GM12878 (cell line): ENCODE measurements around the gene SCCPDH.

Experiments used
- BRCA1 ChIP-seq: IDR thresholded peaks from 2 replicates; pipeline ENCODE4 v1.6.1; 2011; ENCODE audit warnings: low read depth, low read length, improper control_type of control experiment
- CREM ChIP-seq: IDR thresholded peaks from 2 replicates; pipeline ENCODE4 v1.6.1; 2014; ENCODE audit warnings: antibody characterized with exemption, low read depth
- LARP7 ChIP-seq: fragments of 450-650 bp; IDR thresholded peaks from 2 replicates; pipeline ENCODE4 v1.6.1; 2017; ENCODE audit warnings: mild to moderate bottlenecking
- RUNX3 ChIP-seq: IDR thresholded peaks from 2 replicates; pipeline ENCODE4 v1.6.1; 2012; ENCODE audit warnings: low read length, inconsistent platforms
- ZZZ3 ChIP-seq: IDR thresholded peaks from 2 replicates; pipeline ENCODE4 v1.6.1; 2011; ENCODE audit warnings: low read depth; ENCODE audit not compliant: control insufficient read depth, insufficient read length
- TF ChIP-seq, protein P1 (sequence below): IDR thresholded peaks from 2 replicates; pipeline ENCODE4 v1.6.1; 2012; ENCODE audit warnings: low read depth, low read length, improper control_type of control experiment
- TF ChIP-seq, protein P2 (sequence below): IDR thresholded peaks from 2 replicates; pipeline ENCODE4 v1.6.1; 2011; ENCODE audit warnings: borderline replicate concordance, low read depth, mild to moderate bottlenecking, moderate library complexity, mixed read lengths, low read length; ENCODE audit not compliant: insufficient read depth; ENCODE audit errors: extremely low read length
- TF ChIP-seq, protein P3 (sequence below), 3 experiments: IDR thresholded peaks in 2 of 3; conservative IDR thresholded peaks in 1 of 3; 2 replicates each; pipeline ENCODE4 v1.5.1; 2011; ENCODE audit warnings: low read depth in 3 of 3, low read length in 3 of 3, mild to moderate bottlenecking in 3 of 3, control low read depth in 2 of 3, moderate library complexity in 2 of 3, inconsistent platforms in 1 of 3, mixed read lengths in 1 of 3; ENCODE audit not compliant: control insufficient read depth in 2 of 3, insufficient read depth in 1 of 3; ENCODE audit errors: extremely low read depth in 1 of 3
- TF ChIP-seq, protein P4 (sequence below): IDR thresholded peaks from 2 replicates; pipeline ENCODE4 v1.6.1; 2012; ENCODE audit warnings: low read depth, low read length, improper control_type of control experiment
- TF ChIP-seq, protein P5 (sequence below): fragments of 450-650 bp; IDR thresholded peaks from 2 replicates; pipeline ENCODE4 v1.6.1; 2017; ENCODE audit warnings: mild to moderate bottlenecking, low read depth, inconsistent platforms; ENCODE audit not compliant: poor library complexity, severe bottlenecking
- TF ChIP-seq, protein P6 (sequence below): fragments of 450-650 bp; IDR thresholded peaks from 2 replicates; pipeline ENCODE4 v1.6.1; 2016; ENCODE audit warnings: mild to moderate bottlenecking, moderate library complexity, borderline replicate concordance

DNA sequence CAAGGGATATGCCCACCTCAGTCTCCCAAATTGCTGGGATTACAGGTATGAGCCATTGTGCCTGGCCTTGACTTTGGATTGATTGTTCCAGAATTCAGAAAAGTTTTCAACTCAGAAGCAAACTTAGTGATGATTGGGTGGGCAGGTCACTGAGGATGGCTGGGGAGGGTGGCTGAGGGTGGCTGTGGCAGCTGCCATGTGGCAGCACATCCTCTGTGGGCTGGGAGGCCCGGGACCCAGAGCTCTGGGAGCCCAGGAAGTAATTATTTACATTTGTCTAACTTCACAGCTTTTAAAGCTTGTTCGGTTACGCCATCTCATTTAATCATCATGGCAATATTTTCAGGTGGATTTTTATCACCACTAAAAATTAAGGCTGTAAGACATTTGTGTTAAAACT is 76.1 kb downstream of the SCCPDH start:
- TF ChIP-seq, protein P1, sequence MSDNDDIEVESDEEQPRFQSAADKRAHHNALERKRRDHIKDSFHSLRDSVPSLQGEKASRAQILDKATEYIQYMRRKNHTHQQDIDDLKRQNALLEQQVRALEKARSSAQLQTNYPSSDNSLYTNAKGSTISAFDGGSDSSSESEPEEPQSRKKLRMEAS = no peak
- TF ChIP-seq RUNX3 (no peak), CREM (no peak), LARP7 (no peak), BRCA1 (no peak), ZZZ3 (no peak)
- TF ChIP-seq, protein P2, sequence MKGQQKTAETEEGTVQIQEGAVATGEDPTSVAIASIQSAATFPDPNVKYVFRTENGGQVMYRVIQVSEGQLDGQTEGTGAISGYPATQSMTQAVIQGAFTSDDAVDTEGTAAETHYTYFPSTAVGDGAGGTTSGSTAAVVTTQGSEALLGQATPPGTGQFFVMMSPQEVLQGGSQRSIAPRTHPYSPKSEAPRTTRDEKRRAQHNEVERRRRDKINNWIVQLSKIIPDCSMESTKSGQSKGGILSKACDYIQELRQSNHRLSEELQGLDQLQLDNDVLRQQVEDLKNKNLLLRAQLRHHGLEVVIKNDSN = no peak
- TF ChIP-seq, protein P3, sequence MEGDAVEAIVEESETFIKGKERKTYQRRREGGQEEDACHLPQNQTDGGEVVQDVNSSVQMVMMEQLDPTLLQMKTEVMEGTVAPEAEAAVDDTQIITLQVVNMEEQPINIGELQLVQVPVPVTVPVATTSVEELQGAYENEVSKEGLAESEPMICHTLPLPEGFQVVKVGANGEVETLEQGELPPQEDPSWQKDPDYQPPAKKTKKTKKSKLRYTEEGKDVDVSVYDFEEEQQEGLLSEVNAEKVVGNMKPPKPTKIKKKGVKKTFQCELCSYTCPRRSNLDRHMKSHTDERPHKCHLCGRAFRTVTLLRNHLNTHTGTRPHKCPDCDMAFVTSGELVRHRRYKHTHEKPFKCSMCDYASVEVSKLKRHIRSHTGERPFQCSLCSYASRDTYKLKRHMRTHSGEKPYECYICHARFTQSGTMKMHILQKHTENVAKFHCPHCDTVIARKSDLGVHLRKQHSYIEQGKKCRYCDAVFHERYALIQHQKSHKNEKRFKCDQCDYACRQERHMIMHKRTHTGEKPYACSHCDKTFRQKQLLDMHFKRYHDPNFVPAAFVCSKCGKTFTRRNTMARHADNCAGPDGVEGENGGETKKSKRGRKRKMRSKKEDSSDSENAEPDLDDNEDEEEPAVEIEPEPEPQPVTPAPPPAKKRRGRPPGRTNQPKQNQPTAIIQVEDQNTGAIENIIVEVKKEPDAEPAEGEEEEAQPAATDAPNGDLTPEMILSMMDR (IDR thresholded peaks at IDR 0.05 in 2 of 3, conservative IDR thresholded peaks at IDR 0.05 in 1 of 3; ENCODE audit: control insufficient read depth in 2 of 3, extremely low read depth in 1 of 3, insufficient read depth in 1 of 3, low read depth in 3 of 3, low read length in 3 of 3) = no peak
- TF ChIP-seq, protein P4, sequence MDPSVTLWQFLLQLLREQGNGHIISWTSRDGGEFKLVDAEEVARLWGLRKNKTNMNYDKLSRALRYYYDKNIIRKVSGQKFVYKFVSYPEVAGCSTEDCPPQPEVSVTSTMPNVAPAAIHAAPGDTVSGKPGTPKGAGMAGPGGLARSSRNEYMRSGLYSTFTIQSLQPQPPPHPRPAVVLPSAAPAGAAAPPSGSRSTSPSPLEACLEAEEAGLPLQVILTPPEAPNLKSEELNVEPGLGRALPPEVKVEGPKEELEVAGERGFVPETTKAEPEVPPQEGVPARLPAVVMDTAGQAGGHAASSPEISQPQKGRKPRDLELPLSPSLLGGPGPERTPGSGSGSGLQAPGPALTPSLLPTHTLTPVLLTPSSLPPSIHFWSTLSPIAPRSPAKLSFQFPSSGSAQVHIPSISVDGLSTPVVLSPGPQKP = no peak
- TF ChIP-seq, protein P5, sequence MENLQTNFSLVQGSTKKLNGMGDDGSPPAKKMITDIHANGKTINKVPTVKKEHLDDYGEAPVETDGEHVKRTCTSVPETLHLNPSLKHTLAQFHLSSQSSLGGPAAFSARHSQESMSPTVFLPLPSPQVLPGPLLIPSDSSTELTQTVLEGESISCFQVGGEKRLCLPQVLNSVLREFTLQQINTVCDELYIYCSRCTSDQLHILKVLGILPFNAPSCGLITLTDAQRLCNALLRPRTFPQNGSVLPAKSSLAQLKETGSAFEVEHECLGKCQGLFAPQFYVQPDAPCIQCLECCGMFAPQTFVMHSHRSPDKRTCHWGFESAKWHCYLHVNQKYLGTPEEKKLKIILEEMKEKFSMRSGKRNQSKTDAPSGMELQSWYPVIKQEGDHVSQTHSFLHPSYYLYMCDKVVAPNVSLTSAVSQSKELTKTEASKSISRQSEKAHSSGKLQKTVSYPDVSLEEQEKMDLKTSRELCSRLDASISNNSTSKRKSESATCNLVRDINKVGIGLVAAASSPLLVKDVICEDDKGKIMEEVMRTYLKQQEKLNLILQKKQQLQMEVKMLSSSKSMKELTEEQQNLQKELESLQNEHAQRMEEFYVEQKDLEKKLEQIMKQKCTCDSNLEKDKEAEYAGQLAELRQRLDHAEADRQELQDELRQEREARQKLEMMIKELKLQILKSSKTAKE = no peak
- TF ChIP-seq, protein P6, sequence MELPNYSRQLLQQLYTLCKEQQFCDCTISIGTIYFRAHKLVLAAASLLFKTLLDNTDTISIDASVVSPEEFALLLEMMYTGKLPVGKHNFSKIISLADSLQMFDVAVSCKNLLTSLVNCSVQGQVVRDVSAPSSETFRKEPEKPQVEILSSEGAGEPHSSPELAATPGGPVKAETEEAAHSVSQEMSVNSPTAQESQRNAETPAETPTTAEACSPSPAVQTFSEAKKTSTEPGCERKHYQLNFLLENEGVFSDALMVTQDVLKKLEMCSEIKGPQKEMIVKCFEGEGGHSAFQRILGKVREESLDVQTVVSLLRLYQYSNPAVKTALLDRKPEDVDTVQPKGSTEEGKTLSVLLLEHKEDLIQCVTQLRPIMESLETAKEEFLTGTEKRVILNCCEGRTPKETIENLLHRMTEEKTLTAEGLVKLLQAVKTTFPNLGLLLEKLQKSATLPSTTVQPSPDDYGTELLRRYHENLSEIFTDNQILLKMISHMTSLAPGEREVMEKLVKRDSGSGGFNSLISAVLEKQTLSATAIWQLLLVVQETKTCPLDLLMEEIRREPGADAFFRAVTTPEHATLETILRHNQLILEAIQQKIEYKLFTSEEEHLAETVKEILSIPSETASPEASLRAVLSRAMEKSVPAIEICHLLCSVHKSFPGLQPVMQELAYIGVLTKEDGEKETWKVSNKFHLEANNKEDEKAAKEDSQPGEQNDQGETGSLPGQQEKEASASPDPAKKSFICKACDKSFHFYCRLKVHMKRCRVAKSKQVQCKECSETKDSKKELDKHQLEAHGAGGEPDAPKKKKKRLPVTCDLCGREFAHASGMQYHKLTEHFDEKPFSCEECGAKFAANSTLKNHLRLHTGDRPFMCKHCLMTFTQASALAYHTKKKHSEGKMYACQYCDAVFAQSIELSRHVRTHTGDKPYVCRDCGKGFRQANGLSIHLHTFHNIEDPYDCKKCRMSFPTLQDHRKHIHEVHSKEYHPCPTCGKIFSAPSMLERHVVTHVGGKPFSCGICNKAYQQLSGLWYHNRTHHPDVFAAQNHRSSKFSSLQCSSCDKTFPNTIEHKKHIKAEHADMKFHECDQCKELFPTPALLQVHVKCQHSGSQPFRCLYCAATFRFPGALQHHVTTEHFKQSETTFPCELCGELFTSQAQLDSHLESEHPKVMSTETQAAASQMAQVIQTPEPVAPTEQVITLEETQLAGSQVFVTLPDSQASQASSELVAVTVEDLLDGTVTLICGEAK = no peak
